ENCODE results near the gene ADAMTSL3.

Gene ADAMTSL3

GRCh38 chr15:83654379-83655236 lies 685 bp downstream of the ADAMTSL3 start:
- DNase-seq (ENCODE audit: low read depth in 2 of 3, low spot score in 2 of 3): no peak

- DNase-seq (ENCODE audit: low read depth in 2 of 3, low spot score in 2 of 3): no peak
These were observed 1.3 kb downstream of the ADAMTSL3 start for GRCh38 chr15:83655237-83655616.

GRCh38 chr15:83656192-83656591 lies 2.3 kb downstream of the ADAMTSL3 start:
- DNase-seq (ENCODE audit: low read depth in 2 of 3, low spot score in 2 of 3): no peak

GRCh38 chr15:83656943-83657528 lies 3.1 kb downstream of the ADAMTSL3 start:
- DNase-seq (ENCODE audit: low read depth in 2 of 3, low spot score in 2 of 3): no peak

- no peak for DNase-seq (ENCODE audit: low read depth in 2 of 3, low spot score in 2 of 3)
These were observed 3.6 kb downstream of the ADAMTSL3 start for GRCh38 chr15:83657549-83657948.

- no peak for DNase-seq (ENCODE audit: low read depth in 2 of 3, low spot score in 2 of 3)
These were observed 4.8 kb downstream of the ADAMTSL3 start for GRCh38 chr15:83658430-83659416.

- DNase-seq (ENCODE audit: low read depth in 2 of 3, low spot score in 2 of 3): no peak
These were observed 5.5 kb downstream of the ADAMTSL3 start for GRCh38 chr15:83659417-83659812.

GRCh38 chr15:83665480-83665879 lies 11.6 kb downstream of the ADAMTSL3 start:
- DNase-seq (ENCODE audit: low read depth in 2 of 3, low spot score in 2 of 3): no peak

- no peak for DNase-seq (ENCODE audit: low read depth in 2 of 3, low spot score in 2 of 3)
These were observed 16.8 kb downstream of the ADAMTSL3 start for GRCh38 chr15:83670672-83671229.

GRCh38 chr15:83671603-83672002 lies 17.7 kb downstream of the ADAMTSL3 start:
- no peak for DNase-seq (ENCODE audit: low read depth in 2 of 3, low spot score in 2 of 3)

- no peak for DNase-seq (ENCODE audit: low read depth in 2 of 3, low spot score in 2 of 3)
These were observed 19.5 kb downstream of the ADAMTSL3 start for GRCh38 chr15:83673385-83673784.

- no peak for DNase-seq (ENCODE audit: low read depth in 2 of 3, low spot score in 2 of 3)
These were observed 28.7 kb downstream of the ADAMTSL3 start for GRCh38 chr15:83682476-83683088.

GRCh38 chr15:83685916-83686332 lies 32.0 kb downstream of the ADAMTSL3 start:
- DNase-seq (ENCODE audit: low read depth in 2 of 3, low spot score in 2 of 3): no peak

GRCh38 chr15:83688201-83688600 lies 34.3 kb downstream of the ADAMTSL3 start:
- DNase-seq (ENCODE audit: low read depth in 2 of 3, low spot score in 2 of 3): no peak

GRCh38 chr15:83690676-83691075 lies 36.8 kb downstream of the ADAMTSL3 start:
- no peak for DNase-seq (ENCODE audit: low read depth in 2 of 3, low spot score in 2 of 3)

GRCh38 chr15:83692746-83693581 lies 39.0 kb downstream of the ADAMTSL3 start:
- DNase-seq (ENCODE audit: low read depth in 2 of 3, low spot score in 2 of 3): no peak

- DNase-seq (ENCODE audit: low read depth in 2 of 3, low spot score in 2 of 3): no peak
These were observed 40.1 kb downstream of the ADAMTSL3 start for GRCh38 chr15:83694015-83694414.

- no peak for DNase-seq (ENCODE audit: low read depth in 2 of 3, low spot score in 2 of 3)
These were observed 40.6 kb downstream of the ADAMTSL3 start for GRCh38 chr15:83694536-83694935.

GRCh38 chr15:83695246-83695645 lies 41.3 kb downstream of the ADAMTSL3 start:
- no peak for DNase-seq (ENCODE audit: low read depth in 2 of 3, low spot score in 2 of 3)

GRCh38 chr15:83695901-83696425 lies 42.0 kb downstream of the ADAMTSL3 start:
- DNase-seq (ENCODE audit: low read depth in 2 of 3, low spot score in 2 of 3): no peak

Data from activated CD8-positive, alpha-beta memory T cell treated with anti-CD3 and anti-CD28 coated beads for 48 hours (primary cell).